Stimulated activated CD8-positive, alpha-beta memory T cell treated with anti-CD3 and anti-CD28 coated beads, Interleukin-12 subunit alpha, Interleukin-12 subunit beta, amount 100 ng/mL, for 4 hours (primary cell): ENCODE data around the gene SNRPD3.
"Not testable (repeated sequence)": the region's sequence is repeated elsewhere in the genome, so short reads cannot be mapped to it uniquely, and the experiment has no call there.

Experiments used
- DNase-seq: peaks from one replicate; pipeline ENCODE4 v3.0.0-alpha.2; 2020; ENCODE audit warnings: low read depth

The SNRPD3 gene

DNA sequence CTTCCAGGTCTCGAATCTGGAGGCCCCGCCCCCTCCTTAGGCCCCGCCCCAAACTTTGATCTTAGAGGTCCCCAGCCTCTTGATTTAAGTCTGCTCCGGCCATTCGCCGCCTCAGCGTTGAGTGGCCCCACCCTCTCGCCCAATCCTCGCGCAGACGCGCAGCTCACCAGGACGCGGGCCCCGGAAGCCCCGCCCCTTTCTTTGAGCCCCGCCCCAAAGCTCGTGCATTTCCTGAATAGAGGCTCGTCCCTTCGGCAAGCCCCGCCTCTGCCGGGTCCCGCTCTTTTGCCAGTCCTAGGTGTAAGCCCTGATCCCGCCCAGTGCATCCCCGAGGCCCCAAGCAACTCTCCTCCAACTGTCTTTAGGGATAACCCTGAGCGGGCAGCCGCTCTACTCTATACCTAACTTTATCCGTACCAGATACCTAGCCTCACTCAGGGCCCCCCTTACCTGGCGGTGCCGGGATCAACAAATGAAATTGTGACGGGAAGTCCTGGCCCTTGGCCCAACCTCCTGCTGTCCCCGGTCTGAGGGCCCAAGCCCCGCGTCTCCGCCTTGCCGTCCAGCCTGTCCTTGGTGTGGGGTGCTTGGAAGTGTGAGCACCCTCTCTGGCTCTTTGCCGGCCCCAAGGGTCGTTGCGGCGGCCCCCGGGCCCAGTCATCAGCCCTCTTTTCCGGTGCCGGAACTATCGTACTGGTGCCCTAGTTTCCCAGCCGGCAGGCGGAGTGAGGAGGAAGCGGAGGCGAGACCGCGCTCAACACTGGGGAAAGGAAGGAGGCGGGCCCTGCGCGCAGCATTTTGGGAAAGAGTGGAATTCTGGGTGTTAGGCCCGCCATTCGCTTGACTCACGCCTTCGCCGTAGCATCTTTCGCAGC lies at the start of gene SNRPD3:
TSS of gene SNRPD3 (plus strand) at position 835 of the 875 bp plus-strand sequence. CDS start 1,676 bp downstream, outside the sequence.
- peak; percentile 99 for DNase-seq

DNA sequence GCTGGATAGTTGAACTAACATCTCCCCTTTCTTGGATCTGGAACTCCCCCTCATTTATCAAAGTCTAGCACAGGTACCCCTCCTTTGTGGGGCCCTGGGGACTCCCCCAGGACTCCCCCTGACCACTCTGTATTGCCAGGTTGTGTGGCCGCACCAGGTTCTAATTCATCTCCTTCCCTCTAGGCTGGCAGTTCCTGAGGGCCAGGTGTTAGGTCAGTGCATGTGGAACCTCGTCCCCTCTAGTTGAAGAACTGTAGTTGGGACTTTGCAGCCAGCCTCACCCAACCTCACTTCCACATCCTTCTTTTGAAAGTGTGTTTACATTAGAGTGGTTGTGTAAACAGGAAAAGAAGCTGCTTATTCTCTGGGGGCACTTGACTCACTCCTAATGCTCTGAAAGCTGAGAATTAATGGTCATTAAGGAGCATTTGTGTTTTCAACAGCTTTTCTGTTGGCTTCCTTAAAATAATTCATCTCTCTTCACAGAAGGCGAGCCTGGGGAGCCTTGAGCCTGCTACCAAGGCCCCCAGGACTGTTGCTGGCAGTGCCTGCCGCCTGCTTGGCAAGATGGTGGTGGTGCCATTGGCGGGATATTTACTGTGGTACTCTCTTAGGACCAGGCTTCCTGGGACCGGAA lies 48.9 kb upstream of the SNRPD3 start:
- no peak for DNase-seq

DNA sequence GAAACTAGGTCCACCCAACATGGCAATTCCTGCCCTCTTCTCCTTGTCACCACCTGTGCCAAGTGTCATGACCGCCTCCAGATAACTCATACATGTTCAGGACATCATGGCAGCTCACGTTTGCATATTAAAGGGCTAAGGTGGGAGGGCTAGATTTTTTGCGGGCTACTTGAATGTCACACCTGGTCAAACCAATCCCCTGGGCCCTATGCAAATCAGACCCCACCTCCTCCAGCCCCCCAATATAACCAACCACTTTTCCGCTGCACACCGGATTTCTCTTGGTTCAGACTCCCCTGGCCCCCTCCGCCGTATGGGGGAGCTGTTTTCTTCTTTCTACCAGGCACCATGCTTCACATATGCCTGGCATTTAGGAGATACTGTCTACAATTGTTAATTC lies 48.1 kb upstream of the SNRPD3 start:
- no peak for DNase-seq

DNA sequence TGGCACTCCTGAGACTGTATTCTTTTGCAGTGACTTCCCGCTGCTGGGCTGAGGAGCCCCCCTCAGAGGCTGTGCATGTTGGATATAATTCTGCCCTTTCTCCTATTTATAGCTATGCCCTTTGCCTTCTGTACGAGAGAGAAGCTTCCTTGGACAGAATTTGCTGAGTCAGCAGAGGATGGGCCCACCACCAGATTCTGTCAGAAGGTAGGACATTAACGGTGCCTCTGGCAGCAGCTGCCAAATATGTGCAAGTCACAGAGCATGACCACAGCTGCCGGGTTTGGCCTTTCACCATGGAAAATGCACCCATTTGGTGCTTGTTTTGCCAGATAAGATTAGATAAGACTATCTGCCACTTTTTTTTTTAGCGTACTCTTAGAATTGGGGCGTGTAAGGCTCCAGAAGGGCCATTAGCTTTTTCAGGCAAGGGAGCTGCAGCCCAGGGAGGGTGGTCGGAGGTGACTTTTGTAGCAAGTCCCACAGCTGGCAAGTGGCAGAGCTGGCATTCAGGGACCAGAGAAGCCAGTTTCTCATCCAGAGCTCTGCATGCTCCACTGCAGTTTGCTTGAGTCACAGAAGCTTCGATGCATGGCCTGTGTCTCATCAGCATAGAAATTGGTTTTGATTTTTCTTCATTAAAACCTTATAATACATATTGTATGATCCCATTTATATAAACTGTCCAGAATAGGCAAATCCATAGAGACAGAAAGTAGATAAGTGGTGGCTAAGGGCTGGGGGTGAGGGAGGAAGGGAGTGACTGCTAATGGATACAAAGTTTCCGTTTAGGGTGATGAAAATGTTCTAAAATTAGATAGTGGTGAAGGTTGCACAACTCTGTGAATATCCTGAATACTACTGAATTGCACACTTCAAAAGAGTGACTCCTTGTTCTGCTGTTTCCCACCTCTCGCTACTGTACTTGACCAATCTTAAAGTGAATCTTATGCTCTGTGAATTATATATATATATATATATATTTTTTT lies 44.9 kb upstream of the SNRPD3 start:
- DNase-seq, result no peak

DNA sequence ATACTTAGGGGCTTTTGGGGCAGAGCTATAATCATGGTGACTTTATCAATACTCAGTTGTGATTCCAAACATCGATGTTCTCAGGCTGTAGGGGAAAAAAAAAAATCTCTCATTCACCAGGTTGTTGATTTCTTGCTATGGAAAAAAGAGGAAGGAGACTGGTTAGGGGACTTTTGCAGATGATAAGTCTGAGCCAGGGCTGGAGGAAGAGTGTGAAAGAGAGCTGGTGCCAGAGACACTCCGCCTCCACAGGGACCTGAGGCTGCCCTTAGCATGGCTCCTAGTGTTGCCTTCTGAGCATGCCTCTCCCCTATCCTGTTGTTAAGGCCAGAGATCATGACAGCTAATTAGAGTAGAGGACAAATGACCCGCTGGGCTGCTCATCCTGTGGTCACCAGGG lies 43.8 kb upstream of the SNRPD3 start:
- DNase-seq, result no peak

DNA sequence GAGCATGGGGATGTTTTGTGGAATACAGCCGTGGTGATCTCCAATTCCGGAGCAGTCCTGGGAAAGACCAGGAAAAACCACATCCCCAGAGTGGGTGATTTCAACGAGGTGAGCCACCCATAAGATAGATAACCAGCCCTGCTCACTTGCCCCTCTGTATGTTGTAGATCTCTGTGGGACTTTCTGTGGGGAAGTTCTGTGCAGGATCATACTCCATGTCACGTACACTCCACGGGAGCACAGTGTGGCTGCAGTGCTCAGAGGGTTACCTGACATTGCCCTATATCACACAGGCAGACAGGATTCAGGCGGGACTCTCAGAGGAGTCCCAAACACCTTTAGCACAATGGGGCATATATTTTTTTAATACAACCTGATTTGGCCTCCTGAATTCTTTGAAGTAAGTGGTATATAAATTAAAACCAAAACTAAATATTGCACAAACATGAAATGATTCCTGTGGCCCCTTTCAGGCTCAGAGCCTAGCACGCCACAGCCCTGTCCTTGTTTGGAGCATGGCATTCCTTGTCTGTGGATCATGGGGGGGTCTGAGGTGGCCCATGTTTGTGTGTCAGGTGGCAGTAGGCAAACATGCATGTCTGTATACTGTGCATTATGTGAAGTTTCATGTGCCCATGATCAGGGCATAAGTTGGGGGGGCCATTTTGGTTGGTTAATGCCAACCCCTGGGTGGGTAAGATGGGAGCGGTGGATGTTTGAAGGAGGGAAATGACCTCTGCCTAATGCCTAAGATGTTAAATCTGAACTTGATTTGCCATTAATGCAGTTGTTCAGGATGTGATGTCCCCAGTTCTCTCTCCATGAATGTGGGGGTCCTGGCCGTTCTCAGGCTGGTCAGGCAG lies 42.2 kb upstream of the SNRPD3 start:
- no peak for DNase-seq

DNA sequence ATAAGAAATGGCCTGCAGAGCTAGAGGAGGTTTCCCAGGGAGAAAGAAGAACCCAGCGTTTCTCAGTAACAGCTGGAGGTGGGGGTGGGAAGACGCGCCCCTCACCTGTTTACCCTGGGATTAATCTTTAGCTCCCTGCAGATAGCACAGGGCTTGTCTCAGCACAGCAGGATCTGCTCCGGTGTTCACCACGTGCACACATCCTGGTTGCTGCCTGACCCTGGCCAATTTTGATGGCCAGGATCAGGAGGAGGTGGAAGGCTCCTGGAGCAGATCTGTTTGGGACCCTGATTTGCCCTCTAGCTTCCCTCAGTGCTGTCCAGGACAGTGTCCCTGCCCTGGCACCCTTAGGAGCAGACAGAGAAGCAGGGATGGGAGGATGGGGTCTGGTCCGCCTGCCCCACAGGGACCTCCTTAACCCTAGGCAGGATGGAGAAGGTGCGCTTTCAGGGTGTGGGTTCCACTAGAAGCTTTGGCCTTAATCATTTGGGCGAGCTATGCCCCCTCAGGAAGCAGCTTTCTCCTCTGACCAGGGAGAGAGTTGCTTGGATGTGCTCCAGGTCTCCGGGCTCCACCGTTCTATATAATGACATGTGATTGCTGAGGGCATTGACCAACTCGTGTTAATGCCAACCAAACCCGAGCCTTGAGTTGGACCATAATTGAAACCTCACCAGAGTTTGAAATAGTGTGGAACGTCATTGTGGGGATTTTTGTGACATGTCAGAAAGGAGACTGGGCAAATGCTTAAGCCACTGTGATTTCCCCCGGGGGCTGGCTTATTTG lies 41.4 kb upstream of the SNRPD3 start:
- DNase-seq, result no peak

DNA sequence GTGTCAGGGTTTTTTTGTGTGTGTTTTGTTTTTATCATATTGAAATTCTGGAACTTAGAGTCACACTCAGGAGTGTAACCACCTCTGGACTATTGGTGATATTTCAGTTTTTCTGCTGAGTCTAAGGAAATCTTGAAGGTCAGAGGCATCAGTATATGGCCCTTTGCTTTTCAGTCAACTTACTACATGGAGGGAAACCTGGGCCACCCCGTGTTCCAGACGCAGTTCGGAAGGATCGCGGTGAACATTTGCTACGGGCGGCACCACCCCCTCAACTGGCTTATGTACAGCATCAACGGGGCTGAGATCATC lies 40.8 kb upstream of the SNRPD3 start:
- no peak for DNase-seq

DNA sequence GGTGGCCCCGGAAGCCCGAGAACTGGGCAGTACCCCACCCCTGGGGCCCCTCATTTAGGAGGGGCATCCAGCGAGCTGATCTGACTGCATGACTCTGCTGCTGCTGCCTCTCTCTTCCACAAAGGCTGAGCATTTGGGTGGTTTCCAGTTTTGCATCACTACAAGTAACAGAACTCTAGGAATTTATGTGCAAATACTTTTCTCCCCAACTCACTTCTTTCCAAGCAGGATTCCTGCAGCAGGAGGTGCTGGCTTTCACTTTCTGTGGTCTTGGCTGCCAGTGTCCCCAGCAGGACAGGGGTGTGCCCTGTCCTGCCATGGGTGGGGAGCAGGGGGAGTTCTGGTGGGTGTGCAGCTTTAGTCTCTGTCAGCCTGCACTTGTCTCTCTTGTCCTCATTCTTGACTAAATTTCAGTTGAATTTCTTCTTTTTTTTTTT lies 39.5 kb upstream of the SNRPD3 start:
- DNase-seq, result no peak

DNA sequence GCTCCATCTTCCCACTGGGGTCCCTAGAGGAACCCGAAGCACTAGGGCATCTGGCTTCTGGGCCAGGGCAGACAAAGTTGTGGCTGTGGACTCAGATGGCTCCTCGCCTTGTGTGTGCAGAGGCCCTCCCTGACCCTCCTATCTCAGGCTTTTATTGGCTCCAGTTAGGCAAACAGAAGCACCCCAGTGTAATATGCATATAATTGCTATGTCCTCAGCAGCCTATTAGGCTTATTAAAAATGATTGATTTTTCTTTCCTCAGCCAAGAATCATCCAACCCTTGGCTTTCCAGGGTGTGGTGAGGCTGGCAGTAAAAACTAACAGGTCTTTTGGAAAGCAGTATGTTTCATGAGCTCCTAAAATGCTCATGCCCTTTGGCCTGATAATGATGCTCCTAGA lies 38.4 kb upstream of the SNRPD3 start:
- no peak for DNase-seq

DNA sequence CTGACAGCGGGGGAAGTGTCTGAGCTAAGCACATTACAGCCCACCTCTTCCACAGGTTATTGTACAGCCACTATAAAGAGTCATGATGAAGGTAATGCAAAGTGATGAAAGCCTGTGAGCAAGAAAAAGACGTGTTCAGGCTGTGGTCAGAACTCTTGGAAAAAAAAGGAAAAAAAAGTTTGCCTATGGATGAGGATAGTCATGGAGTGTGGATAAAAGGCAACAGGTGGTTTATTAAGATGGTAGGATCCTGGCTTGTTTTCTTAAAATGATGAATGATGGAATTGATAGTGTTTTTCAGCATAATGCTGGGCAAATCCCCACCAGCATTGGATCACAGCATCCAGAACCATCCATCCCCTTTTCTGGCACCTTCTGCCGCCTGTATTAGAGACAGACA lies 37.6 kb upstream of the SNRPD3 start:
- no peak for DNase-seq

DNA sequence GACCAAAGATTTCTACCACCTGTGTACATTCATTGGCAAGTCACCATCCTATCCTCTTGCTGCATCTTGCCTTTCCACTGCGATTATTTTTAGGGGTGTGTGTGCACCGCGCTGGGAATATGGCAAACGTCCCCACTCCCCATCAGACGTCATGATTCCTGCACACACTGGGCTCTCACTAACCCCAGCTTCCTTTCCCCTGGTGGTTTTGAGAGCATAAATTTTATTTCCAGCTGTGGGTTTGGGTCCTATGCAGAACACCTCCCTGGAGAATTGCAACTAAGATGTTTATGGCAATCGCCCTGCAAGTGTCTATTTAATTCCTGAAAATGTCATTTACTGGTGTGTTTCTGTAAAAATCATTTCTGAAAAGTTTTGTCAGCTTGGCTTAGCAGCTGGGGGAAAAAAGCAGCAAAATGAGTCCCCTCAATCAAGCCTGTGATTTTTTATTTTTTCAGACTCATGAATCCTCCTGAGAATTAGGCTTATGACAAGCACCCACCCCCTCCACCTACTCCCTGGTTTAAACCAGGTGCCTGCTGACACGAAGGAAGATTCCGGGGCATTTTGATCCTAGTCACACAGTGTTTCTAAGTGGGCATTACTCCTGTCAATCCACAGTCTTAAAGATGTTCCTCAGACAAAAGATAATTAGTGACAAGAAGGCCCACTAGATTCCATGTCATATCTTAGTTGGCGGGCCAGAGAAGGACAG lies 36.9 kb upstream of the SNRPD3 start:
- DNase-seq, result no peak

DNA sequence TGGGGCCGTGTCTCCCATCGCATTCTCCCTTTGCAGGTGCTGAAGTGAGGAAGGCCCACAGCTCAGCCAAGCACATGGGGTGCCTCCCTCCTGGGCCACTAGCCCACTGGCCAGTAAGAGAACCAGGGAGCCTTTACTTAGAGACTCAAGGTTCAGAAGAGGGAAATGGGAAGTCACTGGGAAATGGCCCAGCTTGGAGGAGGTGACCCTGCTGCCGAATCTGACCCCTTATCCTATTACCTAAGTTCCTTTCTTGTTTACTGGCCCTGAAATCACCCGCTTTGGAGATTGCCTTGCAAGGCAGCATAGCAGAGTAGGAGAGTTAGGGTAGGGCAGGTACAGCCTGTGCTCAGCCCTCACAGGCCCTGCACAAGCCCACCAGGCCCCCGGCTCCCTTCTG lies 36.3 kb upstream of the SNRPD3 start:
- no peak for DNase-seq

DNA sequence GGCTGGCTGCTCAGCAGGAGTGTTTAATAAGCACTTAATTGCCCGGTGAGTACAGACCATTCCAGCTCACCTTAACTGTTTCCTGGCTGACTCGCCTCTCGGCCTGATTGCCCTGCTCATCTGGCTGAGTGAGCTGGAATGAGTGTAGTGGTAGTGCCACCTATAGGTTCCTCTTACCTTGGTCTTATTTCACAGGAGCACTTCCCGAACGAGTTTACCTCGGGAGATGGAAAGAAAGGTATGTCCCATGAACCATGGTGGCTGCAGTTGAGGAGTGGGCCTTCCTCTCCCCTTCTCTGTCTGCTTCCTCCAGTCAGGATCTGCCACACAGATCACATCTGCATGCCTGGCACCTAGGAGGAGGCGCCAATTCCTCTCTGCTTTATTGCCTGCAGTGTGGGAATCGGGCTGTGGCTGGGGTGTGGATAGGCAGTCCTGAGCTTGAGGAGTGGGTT lies 34.0 kb upstream of the SNRPD3 start:
- no peak for DNase-seq

DNA sequence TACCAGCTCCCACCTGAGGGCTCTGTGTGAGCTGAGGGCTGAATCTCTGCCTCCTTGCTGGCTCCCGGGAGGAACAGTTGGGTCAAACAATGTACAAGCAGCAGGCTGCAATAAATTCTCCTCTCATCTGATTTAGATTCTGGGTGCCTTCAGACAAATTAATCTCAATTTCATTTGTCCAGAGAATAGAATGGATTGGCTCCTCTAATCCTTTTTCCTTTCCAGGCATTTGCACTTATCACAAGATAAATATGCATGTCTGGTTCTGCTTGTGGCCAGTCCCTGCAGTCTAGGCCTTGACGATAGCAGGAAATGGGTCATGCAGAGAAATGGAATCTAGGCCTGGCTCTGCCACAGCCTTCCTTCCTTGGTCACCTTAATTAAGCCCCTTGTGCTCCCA lies 31.9 kb upstream of the SNRPD3 start:
- no peak for DNase-seq

DNA sequence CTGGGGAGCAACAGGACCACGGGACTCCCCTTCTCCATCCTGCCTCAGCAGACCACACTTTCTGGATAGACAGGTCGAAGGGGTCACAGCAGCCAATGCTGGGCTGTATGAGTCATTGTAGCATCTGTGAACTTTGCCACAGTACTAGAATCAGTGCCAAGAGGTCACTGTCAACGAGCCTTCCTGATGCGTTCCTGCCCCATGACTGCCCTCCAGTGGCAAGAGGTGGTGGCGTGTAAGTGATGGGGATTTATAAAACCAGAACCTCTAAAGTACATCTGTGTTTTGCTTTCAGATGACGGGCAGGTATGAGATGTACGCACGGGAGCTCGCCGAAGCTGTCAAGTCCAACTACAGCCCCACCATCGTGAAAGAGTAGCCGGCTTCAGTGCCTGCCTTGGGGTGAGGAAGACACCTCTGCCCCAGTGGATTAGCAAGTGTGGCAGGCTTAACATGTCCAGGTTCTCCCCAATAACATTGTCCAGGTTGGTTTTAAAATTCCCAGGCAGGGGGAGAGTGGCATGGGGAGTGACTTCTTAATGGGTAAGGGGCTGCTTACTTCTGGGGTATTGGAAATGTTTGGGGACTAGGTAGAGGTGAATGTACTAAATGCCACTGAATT lies 30.3 kb upstream of the SNRPD3 start:
- DNase-seq, result peak; percentile 60

DNA sequence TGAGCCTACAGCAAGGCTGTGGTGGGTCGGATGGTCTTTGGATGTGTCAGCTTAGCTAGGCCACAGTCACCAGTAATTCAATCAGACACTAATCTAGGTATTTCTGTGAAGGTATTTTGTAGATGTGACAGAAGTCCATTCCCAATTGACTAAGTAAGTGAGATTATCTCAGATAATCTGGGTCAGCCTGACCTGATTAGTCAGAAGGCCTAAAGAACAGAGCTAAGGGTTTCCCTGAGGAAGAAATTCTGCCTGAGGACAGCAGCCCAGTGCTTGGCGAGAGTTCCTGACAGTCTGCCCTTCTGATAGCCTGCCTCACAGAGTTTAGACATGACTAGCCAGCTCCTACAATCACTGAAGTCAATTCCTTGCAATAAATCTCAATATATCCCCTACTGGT lies 29.6 kb upstream of the SNRPD3 start:
- no peak for DNase-seq

DNA sequence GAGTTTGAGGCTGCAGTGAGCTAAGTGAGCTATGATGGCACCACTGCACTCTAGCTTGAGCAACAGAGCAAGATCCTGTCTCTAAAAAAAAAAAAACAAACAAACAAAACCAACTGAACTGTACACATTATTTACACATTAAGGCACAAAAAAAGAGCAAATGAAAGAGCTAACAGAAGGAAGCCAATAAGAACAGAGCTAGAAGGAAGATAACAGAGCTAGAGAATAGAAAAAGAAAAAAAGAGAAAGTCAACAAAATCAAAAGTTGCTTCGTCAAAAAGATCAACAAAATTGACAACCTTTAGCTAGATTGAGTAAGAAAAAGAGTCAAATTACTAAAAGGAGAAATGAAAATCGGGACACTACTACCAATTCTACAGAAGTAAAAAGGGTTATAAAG lies 25.9 kb upstream of the SNRPD3 start:
- no peak for DNase-seq

DNA sequence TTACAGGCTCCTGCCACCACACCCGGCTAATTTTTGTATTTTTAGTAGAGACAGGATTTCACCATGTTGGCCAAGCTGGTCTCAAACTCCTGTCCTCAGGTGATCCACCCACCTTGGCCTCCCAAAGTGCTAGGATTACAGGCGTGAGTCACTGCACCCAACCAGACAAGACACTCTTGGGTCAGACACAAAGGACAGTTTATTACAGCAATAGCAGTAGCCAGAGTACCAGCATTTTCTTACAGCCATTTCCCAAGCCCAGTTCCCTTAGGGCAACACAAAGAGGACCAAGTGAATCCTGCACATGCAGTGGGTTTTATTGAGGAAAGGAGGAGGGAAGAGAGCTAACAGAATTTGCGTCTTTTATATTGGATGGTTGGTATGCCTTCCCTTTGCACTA lies 24.8 kb upstream of the SNRPD3 start:
- DNase-seq, result not testable (repeated sequence)

DNA sequence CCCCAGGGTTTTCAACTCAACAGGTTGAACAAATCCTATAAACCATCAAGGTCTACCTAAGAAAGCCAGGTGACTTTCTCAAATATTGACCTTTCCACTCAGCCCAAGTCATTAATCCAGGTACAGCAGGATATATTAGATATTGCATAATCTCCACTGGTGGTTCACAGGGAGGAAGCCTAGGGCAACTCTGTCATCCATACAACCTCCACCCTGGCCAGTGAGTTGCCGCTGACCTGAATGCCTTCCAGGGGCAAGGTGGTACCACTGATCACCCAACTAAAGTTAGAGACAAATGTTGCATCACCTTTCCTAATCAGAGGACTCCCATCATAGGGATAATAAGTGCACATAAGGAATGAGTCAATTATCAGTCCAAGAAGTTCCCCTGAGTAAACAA lies 23.7 kb upstream of the SNRPD3 start:
- DNase-seq, result no peak
